GM21619 (cell line): ENCODE results near the gene RAB5B.
"Not testable (repeated sequence)": the region's sequence is repeated elsewhere in the genome, so short reads cannot be mapped to it uniquely, and the experiment has no call there.

ENCODE experiments used
- ATAC-seq: cut with Tn5 transposase; IDR thresholded peaks from one replicate; pipeline ENCODE4 v1.9.1; 2021; ENCODE audit not compliant: unreplicated experiment

RAB5B gene

GRCh38 chr12:56013482-56013881 is 39.6 kb downstream of the RAB5B start:
- ATAC-seq: no peak

- ATAC-seq: no peak
These were observed 40.3 kb downstream of the RAB5B start for GRCh38 chr12:56014205-56014604.

- ATAC-seq: no peak
These were observed 43.3 kb downstream of the RAB5B start for GRCh38 chr12:56017181-56017580.

- no peak for ATAC-seq
These were observed 44.5 kb downstream of the RAB5B start for GRCh38 chr12:56018356-56018755.

- ATAC-seq: no peak
These were observed 46.7 kb downstream of the RAB5B start, which contains the start of gene IKZF4 for GRCh38 chr12:56020423-56021184. Gene IKZF4 (plus strand): TSS chr12:56021043. CDS start chr12:56021494, 451 bp downstream.

- no peak for ATAC-seq
These were observed 48.1 kb downstream of the RAB5B start for GRCh38 chr12:56021889-56022497.

GRCh38 chr12:56028511-56029165 is 54.8 kb downstream of the RAB5B start:
- ATAC-seq: no peak

GRCh38 chr12:56029166-56029519 is 55.3 kb downstream of the RAB5B start:
- no peak for ATAC-seq

- ATAC-seq: no peak
These were observed 55.9 kb downstream of the RAB5B start for GRCh38 chr12:56029666-56030293.

- no peak for ATAC-seq
These were observed 58.1 kb downstream of the RAB5B start for GRCh38 chr12:56031987-56032386.

GRCh38 chr12:56034586-56035332 is 60.9 kb downstream of the RAB5B start:
- no peak for ATAC-seq

GRCh38 chr12:56037161-56037560 is 63.3 kb downstream of the RAB5B start:
- no peak for ATAC-seq

- no peak for ATAC-seq
These were observed 64.3 kb downstream of the RAB5B start for GRCh38 chr12:56038022-56038655.

GRCh38 chr12:56040151-56040550 is 66.3 kb downstream of the RAB5B start:
- ATAC-seq: no peak

- no peak for ATAC-seq
These were observed 67.2 kb downstream of the RAB5B start for GRCh38 chr12:56040963-56041551.

GRCh38 chr12:56041552-56042429 is 67.9 kb downstream of the RAB5B start, which contains the start of gene RPS26:
Gene RPS26 (plus strand): TSS chr12:56041918. CDS start chr12:56042167, 249 bp downstream.
- peak; percentile 91 for ATAC-seq

- ATAC-seq: not testable (repeated sequence)
These were observed 68.5 kb downstream of the RAB5B start for GRCh38 chr12:56042430-56042813.

GRCh38 chr12:56042843-56043242 is 69.0 kb downstream of the RAB5B start:
- ATAC-seq: no peak
